Keratinocyte (primary cell): ENCODE data around the gene CORO2A. TPM values are rescaled to one million over a fixed set of nuclear protein-coding genes. Genes with fewer than 3 reads are reported as not detected.

Experiments
- DNase-seq: peaks from one replicate; pipeline ENCODE4 v3.0.0-alpha.2; 2011; ENCODE audit warnings: low read depth, missing footprints, low spot score
- FAIRE-seq: peaks from 2 replicates; lab custom pipeline; 2011; peaks lifted over from hg19 to GRCh38; lab: Jason Lieb, UNC
- H2AFZ ChIP-seq: 2 replicates; pipeline ENCODE4 v1.6.0; 2012; ENCODE audit warnings: low read length, control low read depth, inconsistent platforms; ENCODE audit not compliant: control insufficient read depth
- H3K27ac ChIP-seq: 2 replicates; pipeline ENCODE4 v1.5.1; 2011; ENCODE audit warnings: low read length; ENCODE audit not compliant: control insufficient read depth, insufficient read depth
- H3K27me3 ChIP-seq: 3 replicates; pipeline ENCODE4 v1.6.0; 2011; ENCODE audit warnings: low read length; ENCODE audit not compliant: control insufficient read depth, insufficient read depth; ENCODE audit errors: extremely low read depth
- H3K36me3 ChIP-seq, 2 experiments: 2 replicates in 1 of 2; 3 replicates in 1 of 2; pipeline ENCODE4 v1.5.1; 2011; ENCODE audit warnings: low read length in 2 of 2, mild to moderate bottlenecking in 1 of 2; ENCODE audit not compliant: control insufficient read depth in 2 of 2, insufficient read depth in 2 of 2; ENCODE audit errors: extremely low read depth in 1 of 2
- H3K4me1 ChIP-seq: 3 replicates; pipeline ENCODE4 v1.5.1; 2011; ENCODE audit warnings: low read length; ENCODE audit not compliant: control insufficient read depth, insufficient read depth; ENCODE audit errors: extremely low read depth
- H3K4me2 ChIP-seq: 3 replicates; pipeline ENCODE4 v1.6.0; 2011; ENCODE audit warnings: low read depth, low read length; ENCODE audit not compliant: control insufficient read depth, insufficient read depth; ENCODE audit errors: extremely low read depth
- H3K4me3 ChIP-seq, 3 experiments: fragments of 200-600 bp in 1 of 3; sonication (generic) in 1 of 3; 2 replicates in 2 of 3; 3 replicates in 1 of 3; pipeline ENCODE4 v1.5.1; 2011 to 2016; ENCODE audit warnings: low read length in 3 of 3, mild to moderate bottlenecking in 3 of 3, control low read depth in 2 of 3, inconsistent platforms in 1 of 3, low read depth in 1 of 3, mixed read lengths in 1 of 3, mixed run types in 1 of 3, moderate library complexity in 1 of 3; ENCODE audit not compliant: control insufficient read depth in 2 of 3, insufficient read depth in 2 of 3; ENCODE audit errors: extremely low read depth in 1 of 3
- H3K79me2 ChIP-seq: 2 replicates; pipeline ENCODE4 v1.6.0; 2012; ENCODE audit warnings: low read length; ENCODE audit not compliant: control insufficient read depth, insufficient read depth
- H3K9ac ChIP-seq: 3 replicates; pipeline ENCODE4 v1.6.0; 2011; ENCODE audit warnings: low read length; ENCODE audit not compliant: control insufficient read depth, insufficient read depth; ENCODE audit errors: extremely low read depth
- H3K9me1 ChIP-seq: 3 replicates; pipeline ENCODE4 v1.6.0; 2011; ENCODE audit warnings: low read length; ENCODE audit not compliant: control insufficient read depth, insufficient read depth; ENCODE audit errors: extremely low read depth
- H3K9me3 ChIP-seq: 2 replicates; pipeline ENCODE4 v1.5.1; 2012; ENCODE audit warnings: low read depth, low read length; ENCODE audit not compliant: control insufficient read depth
- H4K20me1 ChIP-seq: 3 replicates; pipeline ENCODE4 v1.6.0; 2011; ENCODE audit warnings: low read length; ENCODE audit not compliant: control insufficient read depth, insufficient read depth; ENCODE audit errors: extremely low read depth
- CTCF ChIP-seq, 3 experiments: IDR thresholded peaks in 1 of 3; conservative IDR thresholded peaks in 1 of 3; optimal IDR thresholded peaks in 1 of 3; 2 replicates in 2 of 3; 3 replicates in 1 of 3; pipeline versions ENCODE3 to v1.5.1; 2011; ENCODE audit warnings: low read length in 3 of 3, mild to moderate bottlenecking in 3 of 3, moderate library complexity in 2 of 3, control low read depth in 1 of 3, inconsistent platforms in 1 of 3; ENCODE audit not compliant: insufficient read depth in 2 of 3; ENCODE audit errors: extremely low read depth in 1 of 3
- EZH2 ChIP-seq: IDR thresholded peaks from one replicate; pipeline ENCODE4 v1.6.1; 2012; ENCODE audit warnings: inconsistent platforms, mild to moderate bottlenecking, low read length, moderate library complexity
- dilution Hi-C: fragments of 300-500 bp; cut with MboI; formaldehyde crosslinking; loops from one replicate; pipeline ENCODE4 v1.7.0; 2020; ENCODE audit warnings: low sequenced_read_pairs; ENCODE audit not compliant: extremely low pct_ligation_motif_present
- polyA plus RNA-seq, 5 experiments: library from polyadenylated mRNA; depleted of rRNA in 3 of 5; stranded (reverse) in 3 of 5; stranded (forward) in 1 of 5; unstranded in 1 of 5; fragments of >200 nt; gene quantifications; 1 replicate in 1 of 5; 2 replicates in 3 of 5; 3 replicates in 1 of 5; pipeline versions ENCODE4 v1.2.1 to v1.2.3, GENCODE V29; 2011 to 2012; ENCODE audit warnings: missing spikeins in 2 of 5, low read depth in 1 of 5, low replicate concordance in 1 of 5

Gene CORO2A
- polyA plus RNA-seq, 1 donor (not counting 4 experiments of a cell fraction or from before 2014, with no cell fraction given): 31.7 TPM

DNA sequence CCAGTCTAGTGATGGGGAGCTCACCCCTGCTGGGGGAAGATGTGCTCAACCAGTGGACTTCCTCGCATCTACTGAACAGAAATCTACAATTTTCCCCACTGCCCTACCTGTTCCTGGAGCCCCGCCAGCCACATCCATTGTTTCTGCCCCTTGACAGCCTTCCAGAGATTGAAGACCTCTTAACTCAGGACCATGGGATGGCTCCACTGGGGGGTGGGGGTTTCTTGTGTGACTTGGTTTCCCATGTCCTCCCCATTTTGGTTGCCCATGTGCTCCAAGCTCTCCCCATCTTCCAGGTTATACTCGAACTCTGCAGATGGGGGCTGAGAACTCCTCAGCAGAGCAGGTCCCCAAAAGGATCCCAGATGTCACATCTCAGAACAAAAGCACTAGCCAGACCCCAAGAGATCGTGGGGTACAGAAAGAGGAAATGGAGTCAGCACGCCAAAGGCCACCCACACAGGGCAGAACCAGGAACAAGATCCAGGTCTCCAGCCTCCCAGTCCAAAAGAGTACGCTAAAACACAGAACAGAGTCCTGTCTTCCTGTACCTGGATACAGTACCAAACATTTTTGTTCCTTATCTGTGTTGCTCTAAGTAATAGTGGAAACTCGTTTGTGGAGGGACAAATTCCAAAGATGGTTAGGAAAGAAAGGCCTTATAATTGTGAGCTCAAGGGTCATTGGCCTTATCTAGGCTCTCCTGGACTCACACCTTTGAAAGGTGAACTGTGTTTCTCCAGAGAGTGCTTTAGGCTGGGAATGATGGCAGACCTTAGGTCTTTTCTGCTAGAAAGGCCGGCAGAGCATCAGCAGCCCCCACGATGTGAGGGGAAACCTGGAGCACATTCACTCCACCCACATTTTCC is 15.8 kb downstream of the CORO2A start:
- H3K27ac ChIP-seq: no peak overlapping the region
- H3K36me3 ChIP-seq: peaks cover 0 to 1% of the 10 kb centered on the region in 2 experiments
- peaks cover 7% of the 10 kb centered on the region for H3K4me1 ChIP-seq
- H3K4me2 ChIP-seq: no peak overlapping the region
- H3K79me2 ChIP-seq: peaks cover 86% of the 10 kb centered on the region
- no peaks in the 10 kb centered on the region for H3K9me1 ChIP-seq
- no peak overlapping the region for H2AFZ ChIP-seq
- TF ChIP-seq EZH2 (no peak), CTCF (optimal IDR thresholded peaks at IDR 0.05 in 1 of 3, IDR thresholded peaks at IDR 0.05 in 1 of 3, conservative IDR thresholded peaks at IDR 0.05 in 1 of 3; ENCODE audit: extremely low read depth in 1 of 3, insufficient read depth in 2 of 3, low read length in 3 of 3) (no peak)
- H3K9me3 ChIP-seq: no peaks in the 10 kb centered on the region
- FAIRE-seq (no peak), DNase-seq (no peak)
- dilution Hi-C loops: no loop called here
- no peak overlapping the region for H3K4me3 ChIP-seq
- no peaks in the 10 kb centered on the region for H3K27me3 ChIP-seq
- H3K9ac ChIP-seq: no peak overlapping the region
- H4K20me1 ChIP-seq: peaks cover 3% of the 10 kb centered on the region

- Histone ChIP-seq H3K79me2 (peaks cover 86% of the 10 kb centered on the region), H3K9me3 (no peaks in the 10 kb centered on the region), H3K4me2 (no peak overlapping the region), H3K9me1 (peaks cover 5% of the 10 kb centered on the region), H2AFZ (no peak overlapping the region), H3K4me3 (no peak overlapping the region), H3K27ac (no peak overlapping the region), H3K4me1 (peaks cover 7% of the 10 kb centered on the region), H4K20me1 (peaks cover 4% of the 10 kb centered on the region), H3K9ac (no peak overlapping the region), H3K36me3 (peaks cover 0 to 1% of the 10 kb centered on the region in 2 experiments), H3K27me3 (no peaks in the 10 kb centered on the region)
- FAIRE-seq (no peak), DNase-seq (no peak)
- TF ChIP-seq CTCF (optimal IDR thresholded peaks at IDR 0.05 in 1 of 3, IDR thresholded peaks at IDR 0.05 in 1 of 3, conservative IDR thresholded peaks at IDR 0.05 in 1 of 3; ENCODE audit: extremely low read depth in 1 of 3, insufficient read depth in 2 of 3, low read length in 3 of 3): no peak
- dilution Hi-C loops: no loop called here
Observed at GRCh38 chr9:98175762-98176161, 16.7 kb downstream of the CORO2A start.
